ENCODE results near the gene BCLAF1. TPM values are rescaled to one million over a fixed set of nuclear protein-coding genes. Genes with fewer than 3 reads are reported as not detected.
A peak's percentile ranks its signal among the peaks of the same experiment; 100 is the strongest.
"Not testable (repeated sequence)": the region's sequence is repeated elsewhere in the genome, so short reads cannot be mapped to it uniquely, and the experiment has no call there.

Gene BCLAF1
- total and polyA plus RNA-seq, 9 of the 15 experiments (the other 6 are each of a cell fraction or from before 2014, with no cell fraction given): 65.4 to 286 (median 165) TPM

DNA sequence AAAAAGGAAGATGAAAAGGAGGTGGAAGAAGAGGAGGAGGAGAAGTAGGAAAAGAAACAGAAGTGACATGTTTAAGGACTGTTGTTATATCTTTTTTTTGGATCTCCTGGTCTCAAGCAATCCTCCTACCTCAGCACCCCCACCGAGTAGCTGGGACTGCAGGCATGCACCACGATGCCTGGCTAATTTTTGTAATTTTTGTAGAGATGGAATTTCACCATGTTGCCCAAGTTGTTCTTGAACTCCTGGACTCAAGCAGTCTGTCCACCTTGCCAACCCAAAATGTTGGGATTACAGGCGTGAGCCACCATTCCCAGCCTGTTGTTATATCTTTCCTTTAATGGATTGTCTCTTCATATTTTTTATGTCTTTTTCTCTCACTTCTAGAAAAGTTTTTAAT lies 19.5 kb upstream of the BCLAF1 start (continued):
- TF ChIP-seq, protein P1, sequence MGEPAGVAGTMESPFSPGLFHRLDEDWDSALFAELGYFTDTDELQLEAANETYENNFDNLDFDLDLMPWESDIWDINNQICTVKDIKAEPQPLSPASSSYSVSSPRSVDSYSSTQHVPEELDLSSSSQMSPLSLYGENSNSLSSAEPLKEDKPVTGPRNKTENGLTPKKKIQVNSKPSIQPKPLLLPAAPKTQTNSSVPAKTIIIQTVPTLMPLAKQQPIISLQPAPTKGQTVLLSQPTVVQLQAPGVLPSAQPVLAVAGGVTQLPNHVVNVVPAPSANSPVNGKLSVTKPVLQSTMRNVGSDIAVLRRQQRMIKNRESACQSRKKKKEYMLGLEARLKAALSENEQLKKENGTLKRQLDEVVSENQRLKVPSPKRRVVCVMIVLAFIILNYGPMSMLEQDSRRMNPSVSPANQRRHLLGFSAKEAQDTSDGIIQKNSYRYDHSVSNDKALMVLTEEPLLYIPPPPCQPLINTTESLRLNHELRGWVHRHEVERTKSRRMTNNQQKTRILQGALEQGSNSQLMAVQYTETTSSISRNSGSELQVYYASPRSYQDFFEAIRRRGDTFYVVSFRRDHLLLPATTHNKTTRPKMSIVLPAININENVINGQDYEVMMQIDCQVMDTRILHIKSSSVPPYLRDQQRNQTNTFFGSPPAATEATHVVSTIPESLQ (CRISPR knock-in tag; IDR thresholded peaks at IDR 0.05): no peak
- TF ChIP-seq PHB (CRISPR knock-in tag; IDR thresholded peaks at IDR 0.05) (no peak), GABPB2 (CRISPR knock-in tag; conservative IDR thresholded peaks at IDR 0.05) (no peak), ZNF12 (CRISPR knock-in tag; IDR thresholded peaks at IDR 0.05) (no peak), KAT8 (IDR thresholded peaks at IDR 0.05; ENCODE audit: low read depth) (no peak)
- TF ChIP-seq, protein P2, sequence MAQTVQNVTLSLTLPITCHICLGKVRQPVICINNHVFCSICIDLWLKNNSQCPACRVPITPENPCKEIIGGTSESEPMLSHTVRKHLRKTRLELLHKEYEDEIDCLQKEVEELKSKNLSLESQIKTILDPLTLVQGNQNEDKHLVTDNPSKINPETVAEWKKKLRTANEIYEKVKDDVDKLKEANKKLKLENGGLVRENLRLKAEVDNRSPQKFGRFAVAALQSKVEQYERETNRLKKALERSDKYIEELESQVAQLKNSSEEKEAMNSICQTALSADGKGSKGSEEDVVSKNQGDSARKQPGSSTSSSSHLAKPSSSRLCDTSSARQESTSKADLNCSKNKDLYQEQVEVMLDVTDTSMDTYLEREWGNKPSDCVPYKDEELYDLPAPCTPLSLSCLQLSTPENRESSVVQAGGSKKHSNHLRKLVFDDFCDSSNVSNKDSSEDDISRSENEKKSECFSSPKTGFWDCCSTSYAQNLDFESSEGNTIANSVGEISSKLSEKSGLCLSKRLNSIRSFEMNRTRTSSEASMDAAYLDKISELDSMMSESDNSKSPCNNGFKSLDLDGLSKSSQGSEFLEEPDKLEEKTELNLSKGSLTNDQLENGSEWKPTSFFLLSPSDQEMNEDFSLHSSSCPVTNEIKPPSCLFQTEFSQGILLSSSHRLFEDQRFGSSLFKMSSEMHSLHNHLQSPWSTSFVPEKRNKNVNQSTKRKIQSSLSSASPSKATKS (CRISPR knock-in tag; IDR thresholded peaks at IDR 0.05): no peak

DNA sequence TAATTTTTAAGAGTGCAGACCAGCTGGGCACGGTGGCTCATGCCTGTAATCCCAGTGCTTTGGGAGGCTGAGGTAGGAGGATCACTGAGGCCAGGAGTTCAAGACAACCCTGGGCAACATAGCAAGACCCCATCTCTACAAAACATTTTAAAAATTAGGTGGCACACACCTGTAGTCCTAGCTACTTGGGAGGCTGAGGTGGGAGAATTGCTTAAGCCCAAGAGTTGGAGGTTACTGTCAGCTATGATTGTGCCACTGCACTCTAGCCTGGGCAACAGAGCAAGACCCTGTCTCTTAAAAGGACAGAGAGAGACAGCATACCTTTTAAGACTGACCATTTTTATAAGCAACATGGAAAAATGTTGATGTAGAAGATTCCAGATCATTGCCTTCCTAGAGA lies 18.8 kb upstream of the BCLAF1 start:
- in situ Hi-C loops (cut with MboI); H4K20me1 ChIP-seq (replicated peaks; ENCODE audit: control insufficient read depth, insufficient read depth, low read length); FAIRE-seq; CTCF ChIA-PET (ENCODE audit: low intra/inter-chr PET ratio); ATAC-seq; H3K27me3 ChIP-seq (ENCODE audit: control insufficient read depth in 2 of 2, insufficient read depth in 2 of 2, low read length in 2 of 2); H2AFZ ChIP-seq (ENCODE audit: low read depth, low read length); BruUV-seq (replicated peaks); H3K9ac ChIP-seq (ENCODE audit: insufficient read depth in 1 of 2, low read depth in 2 of 2, low read length in 2 of 2); H3K4me1 ChIP-seq (replicated peaks in 1 of 2; ENCODE audit: control insufficient read depth in 2 of 2, insufficient read depth in 2 of 2, low read length in 2 of 2); H3K9me3 ChIP-seq (replicated peaks; ENCODE audit: control insufficient read depth, insufficient read depth, low read depth, low read length); H3K36me3 ChIP-seq (ENCODE audit: control insufficient read depth, insufficient read depth, low read length); H3K27ac ChIP-seq (ENCODE audit: extremely low read depth, low read depth, low read length); DNase-seq (ENCODE audit: extremely low read depth in 1 of 4, low spot score in 3 of 4); H3K79me2 ChIP-seq (ENCODE audit: control insufficient read depth, insufficient read depth, low read length); H3K4me3 ChIP-seq; H3K4me2 ChIP-seq (ENCODE audit: insufficient read depth, low read length); H3K9me1 ChIP-seq (ENCODE audit: control insufficient read depth, insufficient read depth, low read length); intact Hi-C loops (cut with micrococcal nuclease): not testable (repeated sequence)
- POLR2A ChIA-PET: interaction anchor here (0.6 to 4.6 kb wide), 4 partner anchors 16 to 58 kb away, joined by 3 to 28 read pairs (median 4); partner anchors contain the start of gene BCLAF1
- peak; percentile 44 for TF ChIP-seq RBM25 (IDR thresholded peaks at IDR 0.05; ENCODE audit: low read depth, low read length, severe bottlenecking)
- TF ChIP-seq ZNF121 (CRISPR knock-in tag; conservative IDR thresholded peaks at IDR 0.05): peak; percentile 69
- TF ChIP-seq BCOR (IDR thresholded peaks at IDR 0.05): 0 out of 2 replicates have a peak, but pooled peaks have one; percentile 19
- WGBS (ENCODE audit: insufficient coverage, low coverage, missing lambda C conversion rate): 14% methylated on average over 1 of the region's 1 CpG
